ENCODE data around the gene MPPED1. TPM values are rescaled to one million over a fixed set of nuclear protein-coding genes. Genes with fewer than 3 reads are reported as not detected.

The MPPED1 gene
- total RNA-seq, 4 donors from 2014 or later, result not detected

GRCh38 chr22:43537019-43537585, 125.3 kb downstream of the MPPED1 start:
- Histone ChIP-seq H3K4me3 (no peak overlapping the region), H3K27me3 (peaks cover 0 to 5% (median 0%) of the 10 kb centered on the region in 4 donors), H3K4me1 (peaks cover 2 to 59% (median 4%) of the 10 kb centered on the region in 3 donors), H3K9me3 (no peaks in the 10 kb centered on the region), H3K36me3 (no peaks in the 10 kb centered on the region), H3K27ac (no peak overlapping the region)
- 82 to 86% methylated on average over 7 to 13 of the region's 14 CpGs for WGBS, 2 donors
- TF ChIP-seq CTCF (IDR thresholded peaks at IDR 0.05) (no peak), POLR2A (IDR thresholded peaks at IDR 0.05) (no peak)
- no peak for DNase-seq
- intact Hi-C loops (cut with DNase I), result no loop called here

- H3K27ac ChIP-seq, result no peak overlapping the region
- no peak overlapping the region for H3K4me3 ChIP-seq
- no peak for DNase-seq
- no peaks in the 10 kb centered on the region for H3K9me3 ChIP-seq
- no peaks in the 10 kb centered on the region for H3K36me3 ChIP-seq
- WGBS, 2 donors, result 70 to 78% methylated on average over 22 to 27 of the region's 31 CpGs
- peaks cover 0 to 44% (median 4%) of the 10 kb centered on the region in 3 donors for H3K4me1 ChIP-seq
- TF ChIP-seq POLR2A (IDR thresholded peaks at IDR 0.05) (no peak), CTCF (IDR thresholded peaks at IDR 0.05) (no peak)
- H3K27me3 ChIP-seq, result peaks cover 0 to 11% (median 0%) of the 10 kb centered on the region in 4 donors
- intact Hi-C loops (cut with DNase I), result no loop called here
Observed at GRCh38 chr22:43539572-43540528, 128.0 kb downstream of the MPPED1 start.

GRCh38 chr22:43540529-43540923, 128.7 kb downstream of the MPPED1 start:
- intact Hi-C loops (cut with DNase I), result no loop called here
- Histone ChIP-seq H3K27me3 (peaks cover 0 to 11% (median 0%) of the 10 kb centered on the region in 4 donors), H3K4me3 (no peak overlapping the region), H3K27ac (no peak overlapping the region), H3K36me3 (no peaks in the 10 kb centered on the region), H3K9me3 (no peaks in the 10 kb centered on the region), H3K4me1 (peaks cover 0 to 37% (median 0%) of the 10 kb centered on the region in 3 donors)
- TF ChIP-seq POLR2A (IDR thresholded peaks at IDR 0.05), result no peak
- no peak for TF ChIP-seq CTCF (IDR thresholded peaks at IDR 0.05)
- DNase-seq, result no peak
- 25 to 37% methylated on average over 4 of the region's 4 CpGs for WGBS, 2 donors

GRCh38 chr22:43541022-43541421, 129.2 kb downstream of the MPPED1 start:
- H3K27ac ChIP-seq, result no peak overlapping the region
- DNase-seq, result no peak
- TF ChIP-seq CTCF (IDR thresholded peaks at IDR 0.05) (no peak), POLR2A (IDR thresholded peaks at IDR 0.05) (no peak)
- intact Hi-C loops (cut with DNase I), result no loop called here
- H3K9me3 ChIP-seq, result no peaks in the 10 kb centered on the region
- H3K36me3 ChIP-seq, result no peaks in the 10 kb centered on the region
- H3K27me3 ChIP-seq, result peaks cover 0 to 11% (median 0%) of the 10 kb centered on the region in 4 donors
- WGBS, 2 donors, result 47 to 61% methylated on average over 3 to 6 of the region's 6 CpGs
- peaks cover 0 to 32% (median 0%) of the 10 kb centered on the region in 3 donors for H3K4me1 ChIP-seq
- H3K4me3 ChIP-seq, result no peak overlapping the region

Data from esophagus squamous epithelium (tissue), 5 donors.